Measurements from ENCODE around the gene RABGAP1L. TPM values are rescaled to one million over a fixed set of nuclear protein-coding genes. Genes with fewer than 3 reads are reported as not detected.
A peak's percentile ranks its signal among the peaks of the same experiment; 100 is the strongest.

The RABGAP1L gene
- total RNA-seq, 1 donor from 2014 or later, result 29.5 TPM

DNA sequence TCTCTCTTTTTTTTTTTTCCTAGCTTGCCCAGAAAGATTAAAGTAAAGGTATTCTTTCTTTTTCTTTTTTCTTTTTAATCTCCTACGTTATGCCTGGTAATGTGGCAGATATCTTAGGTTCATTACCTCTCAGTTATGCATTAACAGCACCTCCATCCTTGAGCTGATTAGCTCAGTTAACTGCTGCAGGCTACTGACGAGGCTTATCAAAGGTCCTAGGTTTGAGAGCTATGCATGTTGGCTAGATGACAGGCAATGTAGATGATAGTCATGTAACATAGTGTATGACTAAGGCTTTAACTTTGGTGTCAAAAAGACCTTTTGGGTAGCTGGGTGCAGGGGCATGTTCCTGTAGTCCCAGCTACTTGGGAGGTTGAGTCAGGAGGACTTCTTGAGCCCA lies 786.7 kb downstream of the RABGAP1L start:
- DNase-seq (ENCODE audit: extremely low read depth, low read depth, low spot score), result no peak

DNA sequence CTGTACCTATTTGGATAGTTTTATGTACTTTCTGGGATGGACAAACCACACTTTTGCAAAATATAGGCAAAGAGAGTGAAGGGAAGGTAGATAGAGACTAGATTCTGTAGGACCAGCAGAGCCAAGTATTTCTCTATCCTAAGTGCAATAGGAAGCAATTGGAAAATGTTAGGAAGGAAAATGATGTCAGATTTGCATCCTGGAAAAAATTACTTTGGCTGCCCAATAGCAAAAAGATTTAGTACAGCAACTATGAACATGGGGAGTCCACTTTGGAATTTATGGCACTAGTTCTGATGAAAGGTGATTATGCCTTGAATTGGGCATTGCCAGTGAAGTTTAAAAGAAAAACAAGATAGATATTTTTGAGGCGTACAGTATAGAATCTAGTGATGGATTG lies 789.7 kb downstream of the RABGAP1L start:
- no peak for DNase-seq (ENCODE audit: extremely low read depth, low read depth, low spot score)

DNA sequence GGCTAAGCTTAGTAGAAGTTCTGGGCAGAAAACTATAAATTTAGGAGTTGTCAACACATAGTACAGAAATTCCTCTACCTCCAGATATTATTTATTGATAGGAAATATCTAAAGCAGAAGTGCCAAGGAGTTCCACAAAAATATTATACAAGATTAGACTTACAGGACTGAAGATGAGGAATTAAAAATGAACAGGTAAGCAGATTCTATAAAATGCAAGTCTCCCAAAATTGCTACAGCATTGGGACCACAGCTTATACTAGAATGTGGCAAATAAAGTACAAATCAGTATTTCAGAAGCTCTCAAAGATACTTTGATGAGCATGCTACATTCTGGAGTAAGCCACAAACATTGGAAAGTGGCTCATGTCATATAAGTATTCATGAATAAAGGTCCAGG lies 790.3 kb downstream of the RABGAP1L start:
- no peak for DNase-seq (ENCODE audit: extremely low read depth, low read depth, low spot score)

DNA sequence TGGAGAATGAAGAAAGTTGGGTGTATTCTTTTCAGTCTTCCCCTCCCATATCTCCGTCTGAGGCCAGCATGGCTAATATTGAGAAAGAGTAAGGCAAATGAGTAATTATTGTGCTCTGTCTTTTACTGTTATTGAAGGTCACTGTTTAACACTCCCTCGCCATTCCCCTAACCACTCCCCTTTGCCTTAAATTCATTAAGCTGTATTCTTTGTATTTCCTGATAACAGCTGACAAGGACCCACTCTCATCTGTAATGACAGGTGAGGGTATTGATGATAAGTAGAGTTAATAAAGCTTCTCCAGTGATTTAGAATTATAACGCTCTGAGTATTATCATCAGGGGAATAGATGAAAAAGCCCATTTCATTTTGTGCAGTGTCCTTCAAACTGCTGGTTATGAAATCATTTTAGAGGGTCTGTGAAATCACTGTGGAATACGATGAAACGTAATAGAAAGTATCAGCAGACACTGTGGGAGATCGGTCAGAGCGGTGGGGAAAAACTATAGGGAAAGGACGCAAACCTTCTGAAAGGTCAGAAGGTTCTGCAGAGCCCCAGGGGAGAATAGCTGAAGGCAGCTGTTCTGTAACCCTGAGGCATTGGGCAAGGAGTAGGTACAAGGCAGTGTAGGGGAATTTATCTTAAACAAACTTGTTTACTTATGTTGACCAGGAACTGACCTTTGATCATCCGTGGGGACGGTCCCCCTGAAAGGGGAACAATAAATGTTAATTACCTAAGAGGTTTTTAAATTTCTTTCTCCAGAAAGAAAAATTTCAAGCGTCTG lies 794.2 kb downstream of the RABGAP1L start:
- no peak for DNase-seq (ENCODE audit: extremely low read depth, low read depth, low spot score)

DNA sequence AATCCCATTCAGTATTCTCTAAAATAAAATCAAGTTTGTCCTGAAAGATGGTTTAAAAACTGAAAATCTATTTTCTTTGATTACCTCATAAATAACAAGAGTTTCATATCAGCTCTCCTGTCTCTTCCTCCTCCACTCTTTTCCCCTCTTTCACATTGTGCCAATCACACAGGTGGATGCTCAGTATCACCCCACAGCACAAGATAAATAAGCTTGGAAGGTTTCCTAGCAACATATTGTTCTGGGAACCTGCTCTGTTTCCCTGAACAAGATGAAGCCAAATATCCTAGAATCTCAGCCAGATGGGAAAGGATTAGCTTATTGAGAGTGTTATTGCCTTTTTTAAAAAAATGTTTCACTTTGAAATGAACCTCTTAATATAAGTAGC lies 794.7 kb downstream of the RABGAP1L start:
- no peak for DNase-seq (ENCODE audit: extremely low read depth, low read depth, low spot score)

DNA sequence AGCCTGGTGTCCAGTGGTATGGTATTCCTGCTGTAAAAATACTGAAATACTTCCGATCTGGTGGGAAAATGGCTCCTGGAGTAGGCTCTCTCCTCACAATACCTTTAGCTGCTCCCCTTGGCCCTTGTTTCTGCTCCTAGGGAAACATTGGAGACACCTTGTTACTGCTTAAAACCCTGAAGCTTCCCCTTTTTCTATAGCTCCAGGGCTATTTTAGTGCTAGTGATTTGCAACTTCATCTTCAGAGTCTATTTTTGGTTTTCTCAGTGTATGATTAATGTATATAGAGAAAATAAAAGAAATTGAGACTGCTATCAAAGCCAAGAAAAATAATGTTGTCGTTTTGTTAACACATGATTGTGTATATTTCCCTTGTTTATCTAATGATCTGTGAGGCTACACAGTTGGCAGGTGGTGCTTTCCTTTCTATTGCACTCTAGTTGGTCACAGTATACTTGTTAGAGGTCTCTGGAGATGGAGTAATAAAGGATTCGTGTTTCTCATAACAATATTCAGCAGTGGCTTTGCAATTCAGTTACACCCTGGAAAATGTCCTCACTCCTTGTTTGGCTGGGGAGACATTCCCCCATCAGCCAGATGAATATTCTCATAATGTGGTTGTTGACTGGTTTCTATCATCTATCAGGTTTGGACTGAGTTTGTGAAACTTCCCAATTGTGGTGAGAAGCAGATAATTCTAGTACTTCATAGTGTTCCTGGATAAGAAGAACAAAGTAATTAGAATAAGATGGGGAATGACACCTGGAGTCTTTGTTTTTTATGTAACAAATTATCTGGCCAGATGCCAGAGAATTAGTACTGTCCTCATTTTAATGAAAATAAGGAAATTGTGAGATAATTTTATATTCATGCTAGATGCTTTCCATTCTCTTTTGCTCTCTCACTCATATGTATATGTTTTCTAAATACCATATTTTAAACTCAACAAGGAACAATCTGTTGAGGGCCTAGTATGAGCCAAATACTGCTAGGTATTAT lies 795.6 kb downstream of the RABGAP1L start:
- no peak for DNase-seq (ENCODE audit: extremely low read depth, low read depth, low spot score)

DNA sequence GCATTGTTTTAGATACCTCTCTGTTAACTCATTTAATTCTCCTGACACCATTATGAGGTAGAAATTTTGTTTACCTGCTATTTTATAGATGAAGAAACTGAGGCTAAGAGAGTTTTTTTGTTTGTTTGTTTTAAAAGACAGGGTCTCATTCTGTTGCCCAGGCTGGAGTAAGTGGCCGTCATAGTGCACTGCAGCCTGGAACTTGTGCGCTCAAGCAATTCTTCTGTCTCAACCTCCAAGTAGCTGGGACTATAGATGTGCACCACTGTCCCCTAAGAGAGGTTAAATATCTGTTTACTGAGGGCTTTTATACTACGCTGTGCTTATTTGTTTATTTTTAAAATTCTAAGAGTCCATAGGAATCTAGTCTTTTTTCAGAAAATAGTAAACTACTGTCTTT lies 796.8 kb downstream of the RABGAP1L start:
- no peak for DNase-seq (ENCODE audit: extremely low read depth, low read depth, low spot score)

DNA sequence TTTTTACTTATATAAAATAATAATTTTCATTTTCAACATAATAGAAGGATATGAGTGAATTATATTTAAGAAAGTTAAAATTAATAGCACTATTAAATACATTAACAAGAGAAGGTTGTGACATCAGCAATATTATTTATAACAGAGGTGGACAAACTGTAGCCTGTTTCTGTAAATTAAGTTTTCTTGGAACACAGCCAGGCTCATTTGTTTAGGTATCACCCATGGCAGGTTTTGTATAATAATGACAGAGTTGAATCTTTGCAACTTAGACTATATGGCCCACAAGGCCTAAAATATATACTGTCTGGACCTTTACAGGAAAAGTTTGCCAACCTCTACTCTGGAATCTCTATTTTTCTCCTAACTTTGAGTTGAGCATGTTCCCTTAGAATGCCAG lies 797.7 kb downstream of the RABGAP1L start:
- no peak for DNase-seq (ENCODE audit: extremely low read depth, low read depth, low spot score)

DNA sequence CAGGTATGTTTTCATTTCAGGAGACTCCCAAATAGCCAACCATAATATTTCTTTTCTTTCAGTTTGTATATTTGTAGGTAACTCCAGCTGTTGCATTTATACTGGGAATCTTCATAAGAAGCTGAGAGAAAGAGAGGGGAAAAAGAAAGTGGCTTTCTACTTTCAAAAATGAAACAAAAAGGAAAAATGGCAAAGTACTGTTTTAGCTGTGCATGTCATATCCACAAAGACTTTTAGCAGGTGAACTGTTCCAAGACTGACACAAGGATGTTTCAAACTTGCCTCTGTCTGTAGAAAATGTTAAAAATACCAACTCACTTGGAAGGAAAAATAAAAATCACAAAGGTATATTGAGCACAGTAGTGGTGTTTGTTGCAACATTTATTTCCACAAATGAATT lies 798.5 kb downstream of the RABGAP1L start:
- no peak for DNase-seq (ENCODE audit: extremely low read depth, low read depth, low spot score)

DNA sequence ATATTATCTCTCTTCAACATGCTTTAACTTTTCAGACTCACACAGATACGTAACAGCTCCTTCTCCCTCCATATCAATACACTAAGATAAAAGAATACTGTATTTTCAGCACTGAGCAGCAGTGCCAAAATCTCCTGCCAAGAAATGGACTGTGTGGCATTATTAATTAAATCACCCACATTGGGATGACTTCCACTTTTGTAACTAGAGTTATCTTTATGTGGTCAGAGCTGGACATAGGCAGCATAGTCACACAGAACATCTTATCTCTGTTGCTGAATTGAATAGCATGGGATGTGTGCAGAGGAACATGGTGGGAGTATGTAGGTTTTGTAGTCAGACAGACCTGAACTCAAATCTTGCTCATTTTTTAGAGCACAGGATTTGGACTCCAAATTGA lies 799.1 kb downstream of the RABGAP1L start:
- no peak for DNase-seq (ENCODE audit: extremely low read depth, low read depth, low spot score)

DNA sequence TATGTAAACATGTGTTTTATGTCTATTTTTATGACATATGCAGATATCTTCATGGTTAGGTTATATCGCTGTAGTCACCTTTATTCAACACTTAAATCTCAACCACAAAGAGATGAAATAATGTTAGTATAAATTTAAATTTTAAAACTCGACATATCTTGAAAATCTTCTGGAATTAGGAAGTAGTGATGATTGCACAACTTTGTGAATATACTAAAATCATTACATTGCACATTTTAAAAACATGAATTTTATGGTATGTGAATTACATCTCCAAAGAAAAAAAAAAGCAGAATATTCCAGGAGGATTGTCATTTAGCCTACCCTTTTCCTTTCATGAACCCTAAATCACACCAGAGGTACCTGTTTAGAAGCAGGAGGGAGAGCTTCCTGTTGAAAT lies 801.0 kb downstream of the RABGAP1L start:
- DNase-seq (ENCODE audit: extremely low read depth, low read depth, low spot score), result no peak

DNA sequence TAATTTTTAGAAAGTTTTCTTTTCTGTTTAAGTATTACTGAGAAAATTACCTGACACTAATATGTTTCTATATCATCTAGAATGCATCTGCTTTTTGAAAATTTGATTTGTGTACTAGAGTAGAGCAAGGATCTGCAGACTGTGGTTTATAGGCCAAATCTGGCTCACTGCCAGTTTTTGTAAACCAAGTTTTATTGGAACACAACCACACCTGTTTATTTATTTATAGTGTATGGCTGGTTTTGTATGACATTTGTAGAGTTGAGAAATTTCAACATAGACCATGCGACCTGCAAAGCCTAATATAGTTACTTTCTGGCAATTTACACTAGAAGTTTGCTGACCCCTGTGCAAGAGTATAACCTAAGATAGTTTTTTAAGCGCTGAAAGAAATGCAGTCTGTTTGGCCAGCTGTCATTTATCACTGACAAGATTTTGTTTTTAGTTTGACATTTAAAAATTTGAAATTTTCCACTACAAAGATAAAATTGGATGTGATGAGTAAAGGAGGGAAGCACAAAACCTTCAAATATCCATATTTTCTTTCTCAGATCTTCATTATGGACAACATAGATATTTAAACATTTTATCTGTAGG lies 804.3 kb downstream of the RABGAP1L start:
- DNase-seq (ENCODE audit: extremely low read depth, low read depth, low spot score), result no peak

DNA sequence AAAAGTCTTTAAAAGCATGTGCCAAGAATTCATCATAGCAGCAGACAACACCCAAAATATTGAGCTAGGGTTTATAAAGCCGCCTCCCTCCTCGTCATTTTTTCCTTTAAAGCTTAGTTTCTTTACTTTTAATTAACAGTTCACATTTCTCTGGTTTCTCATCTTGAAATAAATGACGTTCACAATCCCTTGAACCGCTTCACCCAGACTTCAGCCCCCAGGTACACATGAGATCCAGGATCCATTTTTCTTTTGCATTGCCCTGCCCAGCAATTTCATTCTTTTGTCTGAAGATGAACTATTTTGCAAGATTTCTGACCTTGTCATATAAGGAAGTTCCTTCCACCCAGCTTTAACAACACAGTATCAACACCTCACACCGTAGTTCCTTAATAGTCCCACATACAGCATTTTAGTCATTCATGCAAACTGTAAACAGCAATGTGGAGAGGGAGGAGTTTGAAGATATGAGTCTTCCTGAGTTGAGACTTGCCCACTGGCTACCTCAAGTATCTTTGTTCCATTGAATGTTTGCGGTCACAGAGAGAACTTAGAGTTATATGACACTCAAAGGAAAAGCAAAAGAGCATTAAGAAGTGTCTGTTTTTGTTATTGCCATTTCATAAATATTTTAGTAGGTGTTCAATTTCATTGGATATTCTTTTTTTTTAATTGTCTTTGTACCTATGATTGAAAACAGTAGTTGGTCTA lies 805.1 kb downstream of the RABGAP1L start:
- no peak for DNase-seq (ENCODE audit: extremely low read depth, low read depth, low spot score)

DNA sequence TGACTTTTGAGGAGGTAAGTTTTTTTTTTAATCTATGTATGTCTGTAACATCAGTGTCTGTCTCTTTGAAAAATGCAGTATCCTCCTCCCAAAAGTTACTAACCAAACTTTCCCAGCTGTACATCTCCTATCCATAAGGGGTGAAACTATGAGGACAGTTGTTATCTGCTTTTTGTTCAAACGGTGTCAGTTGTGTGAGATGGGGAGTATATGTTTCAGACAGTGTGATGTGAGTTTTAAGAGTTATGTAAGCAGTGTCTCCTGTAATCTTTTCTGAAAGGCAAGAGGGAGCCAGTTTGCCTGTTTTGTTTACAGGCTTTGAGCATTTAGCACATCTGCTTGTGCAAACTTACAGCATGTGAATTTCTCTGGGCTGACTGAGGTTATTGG lies 805.6 kb downstream of the RABGAP1L start:
- no peak for DNase-seq (ENCODE audit: extremely low read depth, low read depth, low spot score)

DNA sequence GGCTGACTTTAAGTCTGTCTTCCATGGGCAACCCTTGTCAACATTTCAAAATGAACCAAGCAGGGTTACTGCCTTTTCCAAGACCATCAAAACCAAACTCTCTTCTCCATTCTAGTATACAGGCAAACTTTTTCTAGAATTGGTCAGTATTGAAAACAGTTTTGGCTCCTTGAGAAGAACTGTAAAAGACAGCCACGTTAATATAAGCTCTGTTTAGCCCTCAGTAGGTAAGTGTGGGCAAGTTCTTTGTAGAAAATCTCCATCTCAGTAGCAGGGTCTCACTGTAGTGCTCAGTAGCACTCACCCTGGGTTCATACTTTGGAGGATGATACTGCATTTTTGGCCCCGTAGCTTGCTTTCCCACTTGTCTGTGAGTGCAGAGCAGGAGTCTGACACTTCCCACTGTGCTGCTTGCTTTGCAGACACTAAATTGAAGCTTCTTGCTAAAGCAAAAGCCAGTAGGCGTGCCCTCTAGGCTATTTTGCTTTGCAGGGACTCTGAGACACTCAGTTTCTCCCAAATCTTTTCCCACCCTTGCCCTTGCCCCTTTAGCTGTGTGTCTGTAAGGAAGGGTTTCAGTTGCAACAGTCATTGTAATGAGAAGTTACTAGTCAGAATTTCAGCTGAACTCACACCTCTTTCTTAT lies 806.2 kb downstream of the RABGAP1L start:
- no peak for DNase-seq (ENCODE audit: extremely low read depth, low read depth, low spot score)

DNA sequence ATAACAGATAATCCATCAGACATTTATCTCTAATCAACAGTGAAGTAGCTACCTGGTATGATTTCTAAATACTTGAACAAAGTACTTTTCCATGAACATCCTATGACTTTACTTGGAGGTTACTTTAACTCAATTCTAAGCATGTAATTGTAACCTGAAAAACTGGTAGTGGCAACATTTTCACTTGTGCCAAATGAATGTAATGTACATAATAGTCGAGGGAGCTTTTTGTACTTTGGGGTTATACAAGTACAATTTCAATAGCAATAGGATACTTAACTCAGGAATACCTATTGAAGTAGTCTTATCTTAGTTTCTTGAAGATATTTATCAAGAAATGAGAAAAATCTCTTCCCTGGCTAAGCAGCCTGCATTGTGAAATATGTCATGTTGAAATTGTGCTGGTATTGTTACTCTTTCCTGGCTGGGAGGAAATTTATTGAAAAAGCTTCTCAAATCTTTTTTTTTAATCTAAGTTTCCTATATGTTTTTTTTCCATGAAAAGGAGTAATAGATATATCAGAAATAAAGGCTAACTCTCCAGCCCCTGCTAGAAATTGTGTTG lies 806.8 kb downstream of the RABGAP1L start:
- no peak for DNase-seq (ENCODE audit: extremely low read depth, low read depth, low spot score)

DNA sequence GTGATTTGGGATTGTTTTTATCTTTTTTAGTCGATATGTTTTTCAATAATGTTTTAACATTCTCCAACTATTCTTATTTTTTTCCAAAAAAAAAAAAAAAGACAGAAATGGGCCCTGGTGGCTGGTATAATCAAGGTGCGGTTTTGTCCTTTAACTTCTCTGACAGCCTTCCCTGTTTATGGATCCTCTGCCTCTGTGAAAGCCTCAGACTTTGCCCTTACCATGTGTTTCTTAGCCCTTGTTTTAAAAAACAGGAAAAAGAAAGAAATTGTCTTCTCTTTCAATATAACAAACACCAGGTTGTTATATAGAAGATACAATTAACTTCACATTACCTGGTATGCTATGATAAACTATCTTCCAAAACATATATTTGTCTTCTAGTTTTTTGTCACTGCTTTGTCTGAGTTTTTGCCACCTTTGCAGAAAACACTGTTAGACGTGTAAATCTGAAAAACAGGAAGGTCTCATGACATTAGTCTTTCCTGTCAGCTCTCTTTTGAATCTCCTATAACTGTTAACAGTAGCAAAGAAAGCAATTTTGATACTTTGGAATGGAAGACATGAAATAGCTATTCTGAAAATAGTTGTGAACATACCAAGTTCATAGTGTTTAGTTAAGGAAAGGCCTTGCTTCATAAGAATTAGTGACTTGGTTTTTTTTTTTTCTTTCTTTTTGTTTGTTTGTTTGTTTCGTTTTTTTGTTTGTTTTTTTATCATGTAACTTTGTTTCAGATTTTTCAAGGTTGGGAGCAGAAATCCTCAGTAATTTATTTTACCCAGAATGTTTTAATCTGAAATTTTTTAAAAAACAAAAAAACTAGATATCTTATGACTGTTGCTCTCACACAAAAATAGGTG lies 808.8 kb downstream of the RABGAP1L start:
- no peak for DNase-seq (ENCODE audit: extremely low read depth, low read depth, low spot score)

DNA sequence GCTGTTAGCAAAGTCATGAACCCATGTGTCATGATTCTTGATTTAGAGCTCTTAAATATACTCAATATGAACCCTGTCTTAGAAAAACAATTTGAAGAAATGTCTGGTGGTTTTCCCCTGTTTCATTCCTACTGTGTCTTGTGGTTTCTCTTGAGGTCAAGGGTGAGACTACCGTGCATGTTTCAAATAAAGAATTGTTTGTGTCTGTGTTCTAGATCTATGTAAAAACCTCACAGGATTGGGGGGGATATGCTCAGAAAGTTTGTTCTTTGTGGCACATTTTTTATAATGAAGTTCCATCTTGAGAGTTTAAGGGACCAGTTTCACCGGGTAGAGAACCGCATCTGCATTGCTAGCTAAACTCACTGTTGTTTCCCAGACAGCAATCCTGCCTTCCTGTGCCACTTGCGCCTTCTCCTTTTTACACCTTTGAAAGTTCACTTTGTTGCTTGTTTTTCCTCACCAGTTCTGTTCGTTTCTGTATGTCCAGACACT lies 809.5 kb downstream of the RABGAP1L start:
- peak; percentile 47 for DNase-seq (ENCODE audit: extremely low read depth, low read depth, low spot score)

DNA sequence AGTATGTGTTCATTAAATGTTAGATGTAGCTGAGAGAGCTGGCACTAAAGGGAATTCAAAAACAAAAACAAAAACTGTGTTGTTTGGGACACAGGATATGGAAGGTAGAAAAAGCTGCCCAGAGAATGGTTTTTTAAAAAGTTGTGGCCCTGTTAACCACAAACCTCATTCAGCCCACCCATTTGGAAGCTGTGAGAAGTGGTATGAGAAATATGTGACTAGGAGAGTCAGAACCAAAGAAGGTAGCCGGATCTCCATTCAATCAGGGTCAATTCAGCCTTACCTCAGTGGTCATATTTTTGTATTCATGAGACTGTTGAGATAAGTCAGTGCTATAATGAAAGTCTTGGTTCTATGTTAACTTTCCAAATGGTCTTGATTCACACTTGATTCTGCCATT lies 810.7 kb downstream of the RABGAP1L start:
- no peak for DNase-seq (ENCODE audit: extremely low read depth, low read depth, low spot score)
